ENCODE results near the gene NMNAT2. TPM values are rescaled to one million over a fixed set of nuclear protein-coding genes. Genes with fewer than 3 reads are reported as not detected.
A peak's percentile ranks its signal among the peaks of the same experiment; 100 is the strongest.

The NMNAT2 gene
- total and polyA plus RNA-seq, 2 of the 13 experiments (the other 11 are each of a cell fraction or from before 2014, with no cell fraction given), result not detected

- TF ChIP-seq, protein P1, sequence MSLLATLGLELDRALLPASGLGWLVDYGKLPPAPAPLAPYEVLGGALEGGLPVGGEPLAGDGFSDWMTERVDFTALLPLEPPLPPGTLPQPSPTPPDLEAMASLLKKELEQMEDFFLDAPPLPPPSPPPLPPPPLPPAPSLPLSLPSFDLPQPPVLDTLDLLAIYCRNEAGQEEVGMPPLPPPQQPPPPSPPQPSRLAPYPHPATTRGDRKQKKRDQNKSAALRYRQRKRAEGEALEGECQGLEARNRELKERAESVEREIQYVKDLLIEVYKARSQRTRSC (CRISPR knock-in tag; IDR thresholded peaks at IDR 0.05; ENCODE audit: low read depth), result no peak
- TF ChIP-seq ZNF138 (CRISPR knock-in tag; IDR thresholded peaks at IDR 0.05; ENCODE audit: low read depth) (no peak), NFATC3 (CRISPR knock-in tag; IDR thresholded peaks at IDR 0.05) (no peak), MIER2 (CRISPR knock-in tag; IDR thresholded peaks at IDR 0.05) (peak; percentile 94)
These were observed 1.1 kb downstream of the NMNAT2 start (continued) for GRCh38 chr1:183416850-183417771.

DNA sequence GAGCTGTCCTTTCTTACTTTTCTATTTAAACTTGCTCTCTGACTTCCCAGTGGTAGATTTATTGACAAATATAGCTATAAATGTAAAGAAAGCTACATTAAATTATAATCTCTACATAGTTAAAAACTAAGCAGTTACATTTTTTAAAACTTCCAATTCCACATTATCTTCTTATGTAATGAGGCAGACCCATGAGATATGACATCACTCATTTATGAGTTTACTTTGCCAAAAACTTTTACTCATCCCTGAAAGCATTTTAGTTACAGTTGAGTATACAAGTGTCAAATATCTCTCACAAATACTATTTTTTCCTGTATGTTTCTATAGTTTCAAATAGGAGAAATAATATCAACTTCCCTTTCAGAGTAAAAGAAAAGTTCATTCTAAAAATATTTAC is 3.8 kb downstream of the NMNAT2 start:
- in situ Hi-C loops (cut with HindIII; ENCODE audit: extremely low pct_ligation_motif_present, low pct_unique_long_range_greater_than_20kb), result no loop called here
- Histone ChIP-seq H3K4me1 (ENCODE audit: insufficient read depth, low read length) (no peaks in the 10 kb centered on the region), H3K9me3 (ENCODE audit: low read length) (no peaks in the 10 kb centered on the region), H3K36me3 (replicated peaks in 1 of 2; ENCODE audit: control insufficient read depth in 1 of 2, insufficient read depth in 2 of 2, low read length in 2 of 2) (no peaks in the 10 kb centered on the region), H3K79me2 (ENCODE audit: insufficient read depth, low read length) (no peaks in the 10 kb centered on the region), H3K27me3 (ENCODE audit: control insufficient read depth in 1 of 2, insufficient read depth in 2 of 2, low read length in 2 of 2) (peaks cover 0 to 5% of the 10 kb centered on the region in 2 experiments; a peak in 1 of 5 replicates), H3K4me2 (ENCODE audit: low read depth, low read length) (no peak overlapping the region), H4K20me1 (ENCODE audit: insufficient read depth, low read length) (no peaks in the 10 kb centered on the region), H3K4me3 (replicated peaks in 1 of 3; ENCODE audit: insufficient read depth in 1 of 3, low read depth in 2 of 3, low read length in 3 of 3) (no peak overlapping the region), H2AFZ (ENCODE audit: low read length) (no peak overlapping the region), H3K9ac (ENCODE audit: insufficient read depth, low read depth, low read length) (no peak overlapping the region), H3K27ac (ENCODE audit: extremely low read length, insufficient read depth, low read length) (no peak overlapping the region)
- BruUV-seq (replicated peaks), result no TSS peak
- ChIA-PET POLR2A (no interaction called here), CTCF (ENCODE audit: low intra/inter-chr PET ratio, low total read pairs) (no interaction called here)
- TF ChIP-seq ZNF224 (CRISPR knock-in tag; IDR thresholded peaks at IDR 0.05) (no peak), ATF7 (IDR thresholded peaks at IDR 0.05) (peak; percentile 56; the same call in 1 of the 2 replicates), ATF7 (CRISPR knock-in tag; IDR thresholded peaks at IDR 0.05) (no peak)
- no peak for FAIRE-seq
- ATAC-seq, result no peak
- intact Hi-C loops (cut with micrococcal nuclease; ENCODE audit: unreplicated experiment), result no loop called here
- DNase-seq (ENCODE audit: low spot score), result no peak

Data from HepG2 (cell line).